Thymus (tissue), 11 donors: ENCODE measurements around the gene CUX1. TPM values are rescaled to one million over a fixed set of nuclear protein-coding genes. Genes with fewer than 3 reads are reported as not detected.
A peak's percentile ranks its signal among the peaks of the same experiment; 100 is the strongest.
"Not testable (repeated sequence)": the region's sequence is repeated elsewhere in the genome, so short reads cannot be mapped to it uniquely, and the experiment has no call there.

Experiments used
- DNase-seq, 9 donors: peaks; one replicate each; pipeline ENCODE4 v3.0.0-alpha.2; 2013; ENCODE audit warnings: low spot score in 9 of 9, low read depth in 6 of 9, missing footprints in 1 of 9
- H3K27ac ChIP-seq, 2 donors: one replicate each; pipeline ENCODE4 v1.5.1; 2013; ENCODE audit warnings: control low read depth in 1 of 2, low read depth in 1 of 2, low read length in 1 of 2, mild to moderate bottlenecking in 1 of 2, moderate library complexity in 1 of 2
- H3K27me3 ChIP-seq, 2 donors: one replicate each; pipeline ENCODE4 v1.5.1; 2013; ENCODE audit warnings: low read length in 1 of 2; ENCODE audit not compliant: control insufficient read depth in 2 of 2, insufficient read depth in 1 of 2
- H3K36me3 ChIP-seq, 2 donors: one replicate each; pipeline ENCODE4 v1.5.1; 2013; ENCODE audit warnings: low read length in 1 of 2, mild to moderate bottlenecking in 1 of 2, moderate library complexity in 1 of 2; ENCODE audit not compliant: control insufficient read depth in 2 of 2, insufficient read depth in 2 of 2
- H3K4me1 ChIP-seq, 2 donors: one replicate each; pipeline ENCODE4 v1.5.1; 2013; ENCODE audit warnings: low read length in 2 of 2; ENCODE audit not compliant: control insufficient read depth in 2 of 2, insufficient read depth in 2 of 2
- H3K4me3 ChIP-seq, 2 donors: one replicate each; pipeline ENCODE4 v1.5.1; 2013; ENCODE audit warnings: low read length in 2 of 2, control low read depth in 1 of 2, mild to moderate bottlenecking in 1 of 2
- H3K9me3 ChIP-seq, 2 donors: one replicate each; pipeline ENCODE4 v1.5.1; 2013; ENCODE audit warnings: low read length in 1 of 2, mild to moderate bottlenecking in 1 of 2; ENCODE audit not compliant: control insufficient read depth in 2 of 2, insufficient read depth in 1 of 2
- WGBS: extraction: QIAGEN DNeasy Blood & Tissue Kit; methylation state at CpG from one replicate; pipeline ENCODE4 v1.1.7; 2013; 5-methylcytosine and 5-hydroxymethylcytosine counted together
- polyA plus RNA-seq: library from polyadenylated mRNA; stranded (reverse); fragments of 200-250 nt; gene quantifications from one replicate; pipeline ENCODE4 v1.2.3, GENCODE V29; 2013
- total RNA-seq: library from RNA; stranded (reverse); fragments of 120-200 nt; gene quantifications from one replicate; pipeline ENCODE4 v1.2.4, GENCODE V29; 2013
- donor health status: healthy.

CUX1 gene
- total and polyA plus RNA-seq, 2 donors = 27.8 to 35.0 TPM

DNA sequence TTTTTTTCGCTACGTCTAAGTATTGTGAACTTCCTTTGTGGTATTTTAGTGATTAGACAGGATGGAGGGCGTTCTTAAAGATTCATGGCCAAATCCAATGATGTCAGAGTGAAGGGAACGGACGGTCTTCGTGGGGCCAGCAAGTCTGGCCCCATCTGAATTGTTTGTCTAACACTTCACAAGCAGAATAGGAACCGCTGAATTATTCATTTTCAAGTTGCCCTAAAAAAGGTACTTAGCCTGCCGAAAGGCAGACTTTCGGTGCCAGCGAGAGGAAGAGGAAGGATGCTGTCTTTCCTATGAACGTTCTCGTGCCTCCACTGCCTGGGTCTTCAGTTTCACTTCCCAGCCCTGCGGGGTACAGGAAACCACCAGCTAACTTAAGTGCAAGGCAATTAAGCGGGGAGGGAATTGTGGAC, 323.5 kb downstream of the CUX1 start:
- no peak overlapping the region for H3K4me3 ChIP-seq
- peaks cover 0 to 8% of the 10 kb centered on the region in 2 donors for H3K4me1 ChIP-seq
- peaks cover 10 to 22% of the 10 kb centered on the region in 2 donors for H3K36me3 ChIP-seq
- 10% methylated on average over 14 of the region's 14 CpGs for WGBS
- H3K9me3 ChIP-seq = no peaks in the 10 kb centered on the region
- no peak overlapping the region for H3K27ac ChIP-seq
- DNase-seq = peak in 3 of 9 donors; percentile 11 to 48 (median 22)
- H3K27me3 ChIP-seq = no peaks in the 10 kb centered on the region

DNA sequence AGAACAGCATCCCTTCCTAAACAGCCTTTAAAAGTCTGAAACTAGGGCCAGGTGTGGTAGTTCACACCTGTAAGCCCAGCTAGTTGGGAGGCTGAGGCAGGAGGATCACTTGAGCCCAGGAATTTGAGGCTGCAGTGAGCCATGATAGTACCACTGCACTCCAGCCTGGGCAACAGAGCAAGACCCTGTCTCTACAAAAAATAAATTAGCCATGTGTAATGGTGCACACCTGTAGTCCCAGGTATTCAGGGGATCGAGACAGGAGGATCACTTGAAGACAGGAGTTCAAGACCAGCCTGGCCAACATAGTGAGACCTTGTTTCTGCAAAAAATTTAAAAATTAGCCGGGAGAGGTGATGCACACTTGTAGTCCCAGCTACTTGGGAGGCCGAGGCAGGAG, 325.0 kb downstream of the CUX1 start:
- WGBS = 96% methylated on average over 3 of the region's 3 CpGs
- not testable (repeated sequence) for DNase-seq, H3K27me3 ChIP-seq, H3K4me3 ChIP-seq, H3K4me1 ChIP-seq, H3K9me3 ChIP-seq, H3K27ac ChIP-seq
- H3K36me3 ChIP-seq = peaks cover 12 to 30% of the 10 kb centered on the region in 2 donors

DNA sequence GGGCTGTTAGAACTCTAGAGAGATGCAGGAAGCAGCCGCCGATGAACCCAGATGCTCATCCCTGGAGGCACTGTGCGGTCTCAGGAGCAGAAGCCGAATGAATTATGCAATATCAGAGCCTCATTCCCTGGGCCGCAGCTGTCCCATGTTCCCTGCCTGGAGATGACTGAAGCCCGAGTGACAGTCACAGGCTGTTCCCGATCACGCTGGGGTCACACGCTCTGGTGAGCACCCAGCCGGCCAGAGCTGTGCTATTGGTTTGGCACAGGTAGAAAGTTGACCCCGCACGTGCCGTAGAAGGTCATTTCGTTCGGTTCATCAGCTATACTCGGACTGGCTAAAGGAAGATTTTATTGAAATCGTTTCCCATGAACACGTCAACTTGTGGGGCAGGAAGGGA, 328.7 kb downstream of the CUX1 start:
- Histone ChIP-seq H3K4me3 (no peak overlapping the region), H3K36me3 (peaks cover 7 to 21% of the 10 kb centered on the region in 2 donors), H3K27me3 (no peaks in the 10 kb centered on the region), H3K9me3 (no peaks in the 10 kb centered on the region), H3K27ac (no peak overlapping the region), H3K4me1 (peaks cover 0 to 4% of the 10 kb centered on the region in 2 donors)
- WGBS = 98% methylated on average over 18 of the region's 18 CpGs
- DNase-seq = no peak

DNA sequence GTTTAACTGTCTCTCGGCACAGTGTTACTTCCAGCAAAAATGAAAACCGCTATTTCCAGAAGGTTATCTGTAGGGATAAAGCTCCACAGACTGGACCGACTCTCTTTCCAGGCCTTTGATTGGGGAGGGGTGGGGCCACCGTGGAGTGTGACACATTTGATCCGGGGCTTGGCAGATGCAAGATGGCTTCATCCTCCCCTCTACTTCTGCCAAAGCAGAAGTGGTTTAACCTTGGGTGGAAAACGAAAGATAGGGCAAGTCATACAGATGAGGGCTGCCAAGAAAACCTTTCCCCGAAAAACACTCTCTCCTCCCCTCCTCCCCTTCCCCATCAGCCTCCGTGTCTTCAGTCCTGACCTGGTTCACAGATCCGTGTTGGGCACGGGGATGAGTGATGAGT, 329.6 kb downstream of the CUX1 start:
- Histone ChIP-seq H3K36me3 (peaks cover 7 to 18% of the 10 kb centered on the region in 2 donors), H3K27me3 (no peaks in the 10 kb centered on the region), H3K4me1 (no peaks in the 10 kb centered on the region), H3K27ac (no peak overlapping the region), H3K4me3 (no peak overlapping the region), H3K9me3 (no peaks in the 10 kb centered on the region)
- no peak for DNase-seq
- WGBS = 63% methylated on average over 10 of the region's 10 CpGs

DNA sequence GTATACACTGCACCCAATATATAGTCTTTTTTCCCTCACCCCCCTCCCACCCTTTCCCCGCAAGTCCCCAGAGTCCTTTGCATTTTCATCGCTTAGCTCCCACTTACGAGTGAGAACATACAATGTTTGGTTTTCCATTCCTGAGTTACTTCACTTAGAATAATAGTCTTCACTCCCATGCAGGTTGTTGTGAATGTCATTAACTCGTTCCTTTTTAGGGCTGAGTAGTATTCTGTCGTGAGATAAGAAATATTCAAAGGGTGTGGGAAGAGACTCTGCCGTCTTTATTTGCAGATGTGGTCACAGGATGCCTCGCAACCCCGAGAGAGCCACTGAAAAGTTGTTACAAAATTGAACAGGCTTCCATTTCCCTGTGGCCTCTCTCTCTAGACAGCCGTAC, 331.4 kb downstream of the CUX1 start:
- no peak for DNase-seq
- no peak overlapping the region for H3K27ac ChIP-seq
- peaks cover 0 to 8% of the 10 kb centered on the region in 2 donors for H3K4me1 ChIP-seq
- H3K4me3 ChIP-seq = no peak overlapping the region
- H3K36me3 ChIP-seq = peaks cover 16 to 20% of the 10 kb centered on the region in 2 donors
- H3K27me3 ChIP-seq = no peaks in the 10 kb centered on the region
- H3K9me3 ChIP-seq = no peaks in the 10 kb centered on the region
- WGBS = over 99% methylated on average over 9 of the region's 9 CpGs

DNA sequence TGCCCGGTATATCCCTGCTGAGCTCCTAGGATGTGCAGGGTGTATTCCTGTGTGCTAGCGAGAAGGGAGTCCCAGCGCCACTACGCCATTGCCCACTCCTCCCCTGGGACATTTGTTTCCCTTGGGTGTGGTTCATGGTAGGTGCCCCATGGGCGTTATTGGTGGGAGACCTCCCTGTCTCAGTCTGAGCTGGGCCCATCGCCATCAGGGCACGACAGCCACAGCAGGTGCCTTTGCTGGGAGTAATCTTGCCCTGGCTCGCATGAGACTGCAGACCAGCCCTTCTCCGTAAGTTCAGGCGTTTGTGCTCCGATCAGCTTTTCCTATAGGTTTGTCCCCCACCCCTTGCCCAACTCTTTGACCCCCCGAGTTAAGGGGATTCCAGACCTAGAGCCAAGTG, 332.0 kb downstream of the CUX1 start:
- H3K4me3 ChIP-seq = no peak overlapping the region
- H3K9me3 ChIP-seq = no peaks in the 10 kb centered on the region
- peaks cover 16 to 21% of the 10 kb centered on the region in 2 donors for H3K36me3 ChIP-seq
- no peak for DNase-seq
- no peaks in the 10 kb centered on the region for H3K27me3 ChIP-seq
- no peak overlapping the region for H3K27ac ChIP-seq
- 98% methylated on average over 12 of the region's 12 CpGs for WGBS
- H3K4me1 ChIP-seq = peaks cover 0 to 8% of the 10 kb centered on the region in 2 donors

DNA sequence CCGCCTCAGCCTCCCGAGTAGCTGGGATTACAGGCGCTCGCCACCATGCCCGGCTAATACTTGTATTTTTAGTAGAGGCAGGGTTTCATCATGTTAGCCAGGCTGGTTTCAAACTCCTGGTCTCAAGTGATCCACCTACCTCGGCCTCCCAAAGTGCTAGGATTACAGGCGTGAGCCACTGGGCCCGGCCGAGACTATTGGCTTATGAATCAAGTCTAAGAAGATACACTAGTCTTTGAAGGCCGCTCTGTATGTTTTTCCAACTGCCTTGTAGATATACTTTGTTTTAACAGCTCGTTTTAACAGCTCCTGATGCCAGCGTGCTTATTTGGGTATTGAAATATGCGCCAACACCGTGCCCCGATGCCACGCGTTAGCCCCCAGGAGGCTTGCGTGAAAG, 332.8 kb downstream of the CUX1 start:
- Histone ChIP-seq H3K4me1 (peaks cover 0 to 8% of the 10 kb centered on the region in 2 donors), H3K27ac (no peak overlapping the region), H3K9me3 (no peaks in the 10 kb centered on the region), H3K4me3 (no peak overlapping the region), H3K36me3 (peaks cover 16 to 21% of the 10 kb centered on the region in 2 donors), H3K27me3 (no peaks in the 10 kb centered on the region)
- 98% methylated on average over 18 of the region's 18 CpGs for WGBS
- no peak for DNase-seq

DNA sequence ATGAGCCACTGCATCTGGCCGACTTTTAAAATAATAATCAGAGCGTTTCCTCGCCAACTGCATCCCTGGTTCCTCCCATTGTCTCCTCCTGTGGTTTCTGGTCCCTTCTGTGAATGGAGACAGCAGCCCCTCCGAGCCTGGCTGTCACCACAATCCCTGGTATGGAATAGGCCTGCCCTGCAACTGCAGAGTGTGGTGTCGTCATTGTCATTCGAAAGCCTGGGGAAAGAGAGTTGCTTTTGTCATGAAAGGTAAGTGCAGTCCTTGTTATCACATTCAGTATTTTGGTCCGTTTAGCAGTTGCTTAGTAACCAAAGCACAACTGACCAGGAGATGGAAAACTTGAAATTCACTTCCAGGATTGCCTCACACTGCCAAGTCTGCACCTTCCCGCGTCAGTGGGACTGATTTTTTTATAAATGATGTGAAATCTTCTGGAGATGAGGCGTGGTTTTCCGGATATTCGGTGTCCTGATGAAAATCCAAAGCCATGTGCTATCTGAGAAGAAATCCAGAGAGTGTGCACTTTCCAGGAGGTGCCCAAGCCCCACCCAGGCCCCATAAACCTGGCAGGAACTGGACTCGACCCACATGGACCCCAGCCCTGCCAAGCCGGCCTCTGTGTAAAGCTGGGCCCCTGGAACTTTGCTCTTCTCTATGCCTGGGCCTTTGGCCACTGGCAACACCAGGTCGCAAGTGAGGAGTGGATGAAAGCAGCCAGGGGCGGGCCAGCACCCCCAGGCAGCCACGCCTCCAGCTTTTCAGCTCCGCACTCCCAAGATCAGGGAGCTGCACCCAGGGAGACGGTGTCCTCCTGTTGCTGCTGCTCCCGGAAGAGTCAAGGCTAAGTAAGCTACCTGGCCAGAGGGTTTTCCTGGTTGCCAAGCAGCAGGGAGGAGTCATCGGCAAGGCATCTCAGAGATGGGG, 335.5 kb downstream of the CUX1 start:
- Histone ChIP-seq H3K4me3 (no peak overlapping the region), H3K9me3 (no peaks in the 10 kb centered on the region), H3K4me1 (peaks cover 0 to 12% of the 10 kb centered on the region in 2 donors), H3K36me3 (peaks cover 10 to 16% of the 10 kb centered on the region in 2 donors), H3K27me3 (no peaks in the 10 kb centered on the region), H3K27ac (peak overlapping the region; percentile 74 to 82)
- 95% methylated on average over 21 of the region's 21 CpGs for WGBS
- no peak for DNase-seq

DNA sequence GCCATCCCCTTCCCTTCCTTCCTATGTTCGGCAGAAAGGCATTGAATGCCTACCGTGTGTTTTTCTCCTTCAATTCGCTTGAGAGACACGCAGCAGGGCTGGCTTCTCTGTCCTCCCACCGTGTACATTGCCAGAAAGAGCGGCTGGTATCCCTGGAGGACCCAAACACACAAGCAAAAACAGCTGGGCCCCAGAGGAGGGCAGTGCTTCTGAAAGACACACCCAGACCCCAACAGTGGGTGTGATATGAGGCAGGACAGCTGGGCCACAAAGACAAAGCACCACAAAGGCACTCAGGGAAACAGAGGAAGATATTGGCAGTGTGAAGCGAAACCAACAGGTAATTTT, 336.1 kb downstream of the CUX1 start:
- peak overlapping the region; percentile 80 to 82 for H3K27ac ChIP-seq
- H3K4me1 ChIP-seq = peaks cover 0 to 12% of the 10 kb centered on the region in 2 donors
- H3K9me3 ChIP-seq = no peaks in the 10 kb centered on the region
- no peak for DNase-seq
- 95% methylated on average over 7 of the region's 7 CpGs for WGBS
- H3K27me3 ChIP-seq = no peaks in the 10 kb centered on the region
- H3K36me3 ChIP-seq = peaks cover 17 to 22% of the 10 kb centered on the region in 2 donors
- no peak overlapping the region for H3K4me3 ChIP-seq
